Measurements from ENCODE around the gene STEAP1B.

STEAP1B gene

DNA sequence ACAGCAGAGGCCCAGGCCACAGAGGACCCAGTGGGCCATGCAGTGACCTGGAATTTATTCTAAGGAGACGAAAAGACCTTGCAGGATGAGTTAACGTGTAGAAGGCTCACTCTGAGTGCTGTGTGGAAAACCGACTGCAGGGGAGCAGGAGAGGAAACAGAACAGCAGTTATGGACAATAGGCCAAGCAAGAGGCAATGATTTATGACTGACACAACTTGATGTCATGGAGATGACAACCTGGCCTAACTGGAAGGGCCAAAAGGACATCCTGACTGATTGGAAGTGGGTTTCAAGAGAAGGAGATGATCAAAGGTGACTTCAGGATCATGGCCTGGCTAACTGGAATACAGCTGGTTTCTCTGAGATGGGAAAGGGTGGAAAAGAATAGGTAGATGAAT lies 72.9 kb downstream of the STEAP1B start:
- no peak for DNase-seq

- DNase-seq, result no peak
Measured at GRCh38 chr7:22426463-22427094, 73.4 kb downstream of the STEAP1B start.

- no peak for DNase-seq
Measured at GRCh38 chr7:22425361-22425760, 74.6 kb downstream of the STEAP1B start.

- DNase-seq, result no peak
Measured at GRCh38 chr7:22422831-22423615, 77.0 kb downstream of the STEAP1B start.

DNA sequence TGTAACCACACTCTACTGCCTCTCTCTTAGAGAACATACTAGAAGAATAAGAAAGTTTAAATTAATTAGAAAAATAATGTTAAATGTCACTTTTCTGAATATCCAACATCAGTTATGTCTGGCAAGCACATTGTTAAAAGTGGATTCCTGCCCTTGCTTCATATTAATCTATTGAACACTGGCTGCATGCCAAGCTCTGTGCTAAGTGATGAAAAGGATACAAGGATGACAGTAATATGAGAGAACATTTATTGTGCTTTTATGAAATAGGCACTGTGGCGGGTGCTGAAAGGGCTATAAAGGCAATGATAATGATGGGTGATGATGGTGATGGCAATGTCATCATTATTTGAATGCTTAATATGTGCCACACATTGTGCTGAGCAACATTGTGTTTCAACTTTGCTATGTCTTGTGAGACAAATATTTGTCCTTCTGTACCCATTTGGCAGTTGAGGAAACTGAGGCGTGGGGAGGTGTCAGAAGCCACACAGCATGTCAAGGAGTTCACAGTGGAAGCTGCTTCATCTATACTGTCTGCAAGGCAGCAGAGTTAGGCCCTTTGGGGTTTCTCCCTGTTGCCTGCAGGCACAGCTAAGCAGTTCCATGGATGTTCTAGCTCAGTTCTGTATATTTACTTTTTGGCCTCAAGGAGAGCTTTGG lies 78.9 kb downstream of the STEAP1B start:
- DNase-seq, result no peak

GRCh38 chr7:22420008-22420407 lies 80.0 kb downstream of the STEAP1B start:
- no peak for DNase-seq

DNA sequence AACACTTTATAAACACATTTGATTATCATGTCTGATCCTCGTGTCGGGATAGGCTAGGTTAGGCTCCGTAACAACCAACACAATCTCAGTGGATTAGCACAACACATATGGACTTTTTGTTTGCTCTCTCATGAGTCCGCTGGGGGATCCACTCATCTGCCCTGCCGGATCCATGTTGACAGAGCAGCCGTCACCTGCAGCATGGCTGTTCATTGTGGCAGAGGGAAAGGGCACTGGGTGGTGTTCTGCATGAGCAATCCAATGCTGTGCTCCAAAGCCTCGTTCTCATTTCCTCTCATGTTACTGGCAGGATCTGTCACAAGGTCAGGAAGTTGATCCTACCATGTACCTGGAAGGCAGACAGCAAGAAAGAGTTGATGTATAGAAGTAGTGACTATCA lies 80.5 kb downstream of the STEAP1B start:
- DNase-seq, result no peak

DNA sequence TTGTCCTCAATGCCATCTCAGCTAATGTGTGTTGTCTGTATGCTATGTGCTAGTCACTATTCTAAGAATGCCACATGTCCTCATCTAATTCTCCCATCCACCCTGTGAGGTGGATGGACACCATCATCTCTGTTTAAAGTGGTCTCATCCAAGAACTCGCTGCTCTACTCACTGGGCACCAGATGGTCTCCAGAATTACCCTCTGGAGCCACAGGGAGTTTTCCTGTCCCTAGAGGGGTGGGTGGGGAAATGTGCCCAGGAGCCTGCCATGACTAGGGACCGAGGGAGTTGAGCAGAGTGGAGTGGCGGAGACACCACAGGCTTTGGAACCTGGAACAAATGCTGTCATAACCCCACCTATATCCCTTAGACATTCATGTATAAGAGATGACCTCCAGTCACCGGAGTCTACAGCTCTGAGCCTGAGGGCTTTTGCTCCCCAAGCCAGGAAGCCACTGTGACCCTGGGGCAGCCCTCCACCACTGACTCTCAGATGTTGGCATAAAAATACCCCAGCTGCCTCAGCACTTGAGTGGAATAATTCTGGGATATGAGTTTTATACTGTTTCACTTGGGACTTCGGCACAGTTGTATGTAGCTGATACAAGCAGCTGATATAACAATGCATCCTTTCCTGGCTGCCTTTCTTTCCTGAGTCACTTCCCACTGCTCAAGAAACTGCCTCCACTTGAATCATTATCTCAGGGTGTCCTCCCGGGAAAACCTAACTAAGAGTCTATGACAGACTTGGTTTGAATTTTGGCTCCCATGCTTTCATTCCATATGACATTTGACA lies 81.5 kb downstream of the STEAP1B start:
- DNase-seq, result no peak

DNA sequence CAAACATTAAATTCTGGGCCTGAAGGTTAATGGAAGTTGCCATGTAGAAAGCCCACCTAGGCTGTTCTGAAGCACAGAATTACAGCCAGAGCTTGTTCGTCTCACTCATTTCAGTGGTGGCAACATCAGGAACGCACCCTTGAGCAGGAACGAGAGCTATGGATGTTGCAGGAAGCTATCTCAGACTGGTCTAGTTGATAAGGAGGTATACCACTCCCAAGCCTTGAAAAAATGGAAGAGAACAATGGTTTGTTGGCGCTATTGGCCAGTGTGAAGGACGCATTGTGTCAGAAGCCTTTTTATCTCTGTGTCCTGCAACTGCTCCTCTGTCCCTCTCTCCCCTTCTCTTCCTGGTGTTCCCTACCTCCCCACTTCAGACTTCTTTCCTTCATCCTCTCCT lies 82.1 kb downstream of the STEAP1B start:
- no peak for DNase-seq

GRCh38 chr7:22417349-22417748 lies 82.6 kb downstream of the STEAP1B start:
- no peak for DNase-seq

- DNase-seq, result no peak
Measured at GRCh38 chr7:22414424-22414823, 85.6 kb downstream of the STEAP1B start.

- no peak for DNase-seq
Measured at GRCh38 chr7:22413211-22413610, 86.8 kb downstream of the STEAP1B start.

DNA sequence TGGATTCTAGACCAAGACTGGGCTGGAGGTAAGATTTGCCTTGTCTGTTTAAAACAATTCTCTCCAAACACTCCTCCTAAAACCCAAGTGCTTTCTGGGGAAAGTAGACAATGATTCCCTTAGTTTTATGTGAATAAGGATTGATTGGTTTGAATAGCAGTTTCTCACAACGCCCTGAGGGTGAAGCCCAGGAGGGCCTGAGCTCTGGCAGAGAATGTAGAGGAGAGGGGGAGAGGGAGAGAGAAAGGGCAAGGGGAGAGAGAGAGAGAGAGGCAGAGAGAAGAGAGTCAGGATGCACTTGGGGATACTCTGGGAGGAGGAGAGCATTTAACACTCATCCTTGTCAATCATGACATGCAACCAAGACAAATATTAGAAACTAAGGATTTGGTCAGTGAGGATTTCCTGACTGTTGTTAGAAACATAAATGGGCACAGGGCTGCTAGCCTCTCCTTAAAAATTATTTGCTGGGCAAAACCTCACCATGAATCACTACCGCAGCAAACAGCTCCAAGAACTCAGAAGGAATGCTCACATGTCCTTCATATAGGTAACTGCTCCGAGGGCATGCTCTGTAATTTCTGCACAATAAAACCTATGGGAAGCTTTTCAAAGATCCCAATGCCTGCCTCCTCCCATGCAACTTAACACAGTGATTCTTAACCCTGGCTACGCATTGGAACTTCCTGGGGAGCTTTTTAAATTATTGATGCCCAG lies 87.9 kb downstream of the STEAP1B start:
- no peak for DNase-seq

- no peak for DNase-seq
Measured at GRCh38 chr7:22406715-22407114, 93.3 kb downstream of the STEAP1B start.

GRCh38 chr7:22404421-22405023 lies 95.5 kb downstream of the STEAP1B start:
- DNase-seq, result no peak

- no peak for DNase-seq
Measured at GRCh38 chr7:22403344-22403743, 96.6 kb downstream of the STEAP1B start.

DNA sequence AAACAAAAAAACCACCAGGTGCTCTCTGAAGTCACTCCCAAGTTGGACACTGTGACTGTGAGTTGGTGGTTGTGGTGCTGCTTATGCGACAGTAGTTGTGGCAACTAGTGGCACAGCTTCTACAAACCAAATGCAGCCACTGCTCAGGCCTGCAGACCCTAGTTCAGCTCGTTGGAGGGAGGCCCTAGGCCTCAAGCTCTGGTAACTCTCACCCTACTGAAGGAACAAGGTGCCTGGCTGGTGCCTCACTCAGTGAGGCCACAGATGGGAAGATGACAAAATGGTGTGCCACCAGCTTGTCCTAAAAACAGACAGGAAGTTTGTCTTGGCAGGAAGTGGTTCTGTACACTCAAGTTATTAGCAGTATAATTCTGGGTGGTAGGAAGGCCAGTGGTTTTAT lies 97.7 kb downstream of the STEAP1B start:
- no peak for DNase-seq

DNA sequence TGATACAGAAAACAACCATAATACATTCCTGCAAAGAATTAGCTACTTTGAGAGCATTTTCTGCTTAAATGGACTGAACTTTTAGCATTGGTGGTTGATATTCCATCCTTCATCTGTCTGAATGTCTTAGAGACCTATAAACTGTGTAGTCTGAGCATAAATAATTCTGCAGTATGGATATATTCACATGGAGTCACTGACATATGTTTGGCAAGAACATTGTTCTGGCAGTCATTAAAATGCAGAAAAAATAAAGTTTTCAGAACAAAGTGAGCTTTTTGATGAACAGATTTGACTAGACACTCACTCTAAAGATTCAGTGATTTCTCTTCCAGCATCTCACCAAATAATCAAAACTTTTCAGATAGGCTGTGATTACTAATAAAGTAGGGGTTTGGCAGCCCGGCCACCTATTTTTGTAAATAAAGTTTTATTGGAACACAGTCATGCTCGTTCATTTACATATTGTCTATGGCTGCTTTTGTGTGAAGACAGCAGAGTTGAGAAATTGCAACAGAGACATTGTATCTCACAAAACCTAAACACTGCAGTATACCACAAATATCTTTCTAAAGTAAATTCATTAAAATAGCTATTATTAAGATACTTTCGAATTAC lies 98.9 kb downstream of the STEAP1B start:
- DNase-seq, result no peak

DNA sequence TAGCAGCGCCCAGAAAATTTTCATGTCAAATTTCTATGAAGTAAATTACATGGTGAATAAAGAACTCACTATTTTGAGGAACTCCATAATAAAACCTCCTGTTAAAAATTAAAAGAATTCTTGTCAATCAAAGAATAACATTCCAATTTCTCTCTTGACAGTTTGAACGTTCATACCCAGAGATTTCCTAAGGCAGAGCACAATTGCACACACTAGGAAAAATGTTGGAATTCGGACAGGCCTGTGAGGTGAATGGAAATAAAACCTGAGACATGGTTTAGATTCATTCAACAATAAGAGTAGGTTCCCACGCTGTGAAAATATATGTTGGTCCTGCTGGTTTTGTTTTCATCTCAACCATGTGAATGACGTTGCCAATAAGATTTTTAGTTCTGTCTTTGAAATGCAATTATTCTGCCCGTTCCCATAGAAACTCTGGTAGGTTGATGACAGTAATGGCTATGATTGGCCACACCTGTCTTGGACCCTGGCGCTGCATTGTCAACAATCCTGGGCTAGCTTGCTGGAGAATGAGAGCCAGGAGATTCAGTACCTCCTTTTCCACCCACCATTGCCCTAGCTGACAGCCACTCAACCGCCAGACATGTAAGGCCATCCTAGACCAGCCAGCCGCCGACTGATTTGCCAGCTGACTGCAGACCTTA lies 99.7 kb downstream of the STEAP1B start:
- DNase-seq, result no peak

- DNase-seq, result no peak
Measured at GRCh38 chr7:22399546-22399945, 100.4 kb downstream of the STEAP1B start.

DNA sequence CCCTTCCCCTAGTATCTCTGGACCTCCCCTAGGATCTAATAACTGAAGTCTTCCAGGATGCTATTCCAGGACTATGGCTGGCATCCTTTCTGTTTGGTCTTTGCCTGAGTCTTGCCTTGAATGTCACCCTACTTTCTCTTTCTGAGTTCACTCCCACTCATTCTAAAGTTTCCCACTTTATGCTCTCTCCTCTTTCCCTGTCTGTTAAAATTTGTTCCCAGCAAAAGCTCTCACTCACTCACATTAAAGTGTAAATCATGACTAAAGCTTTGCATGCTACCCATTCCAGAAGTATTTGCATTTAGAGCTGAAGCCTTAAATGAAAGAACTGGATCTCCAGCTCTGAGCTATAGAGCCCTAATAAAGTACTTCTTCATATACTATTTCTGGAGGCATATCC lies 100.9 kb downstream of the STEAP1B start:
- DNase-seq, result no peak
